OCI-LY3 (cell line): Measurements from ENCODE around the gene DPYD.

Experiments used
- H2AFZ ChIP-seq: fragments of 200-600, 300-600 bp; shearing (Covaris generic); 2 replicates; pipeline ENCODE4 v1.6.0; 2014; ENCODE audit warnings: antibody characterized with exemption, low read depth, low read length
- H3K27ac ChIP-seq: fragments of 200-600, 300-600 bp; sonication (generic); 2 replicates; pipeline ENCODE4 v1.5.1; 2014; ENCODE audit warnings: mild to moderate bottlenecking, low read length, moderate library complexity, mixed read lengths
- H3K27me3 ChIP-seq: fragments of 200-600, 300-600 bp; sonication (generic); 2 replicates; pipeline ENCODE4 v1.6.1; 2014; ENCODE audit warnings: low read depth, low read length, mixed read lengths
- H3K36me3 ChIP-seq: fragments of 200-600, 300-600 bp; sonication (generic); replicated peaks from 2 replicates; pipeline ENCODE3; 2014; ENCODE audit warnings: low read depth, low read length, mixed read lengths
- H3K4me1 ChIP-seq: fragments of 300-600, 200-600 bp; sonication (generic); 2 replicates; pipeline ENCODE4 v1.6.1; 2014; ENCODE audit warnings: low read length, mixed read lengths
- H3K4me2 ChIP-seq: fragments of 200-600, 300-600 bp; sonication (generic); 2 replicates; pipeline ENCODE4 v1.6.1; 2014; ENCODE audit warnings: low read length, mixed read lengths
- H3K4me3 ChIP-seq: fragments of 300-600, 200-600 bp; sonication (generic); 2 replicates; pipeline ENCODE4 v1.5.1; 2014; ENCODE audit warnings: antibody characterized with exemption, mild to moderate bottlenecking, low read length, moderate library complexity
- H3K79me2 ChIP-seq: fragments of 300-600, 200-600 bp; shearing (Covaris generic); 2 replicates; pipeline ENCODE4 v1.6.1; 2014; ENCODE audit warnings: mild to moderate bottlenecking, low read length, mixed read lengths
- H3K9ac ChIP-seq: fragments of 300-600, 200-600 bp; shearing (Covaris generic); 2 replicates; pipeline ENCODE4 v1.6.0; 2014; ENCODE audit warnings: mild to moderate bottlenecking, low read length, moderate library complexity
- H3K9me3 ChIP-seq: fragments of 200-600, 300-600 bp; shearing (Covaris generic); 2 replicates; pipeline ENCODE4 v1.6.1; 2014; ENCODE audit warnings: low read length, mixed read lengths; ENCODE audit not compliant: insufficient read depth
- H4K20me1 ChIP-seq: fragments of 200-600, 300-600 bp; sonication (generic); 2 replicates; pipeline ENCODE4 v1.6.1; 2016; ENCODE audit warnings: low read length, mixed read lengths; ENCODE audit not compliant: insufficient read depth
- CTCF ChIP-seq: fragments of 200-600, 300-600 bp; sonication (generic); IDR thresholded peaks from 2 replicates; pipeline ENCODE4 v1.5.1; 2014; ENCODE audit warnings: antibody characterized with exemption, low read length, low read depth
- EZH2phosphoT487 ChIP-seq: fragments of 200-600 bp; shearing (Covaris generic); IDR thresholded peaks from 2 replicates; pipeline ENCODE4 v1.6.1; 2018; ENCODE audit warnings: antibody characterized with exemption, mixed run types, low read depth

Gene DPYD

GRCh38 chr1:97074771-97075170 is 846.1 kb downstream of the DPYD start:
- Histone ChIP-seq H2AFZ (no peak overlapping the region), H4K20me1 (no peaks in the 10 kb centered on the region), H3K27me3 (no peaks in the 10 kb centered on the region), H3K9ac (no peak overlapping the region), H3K36me3 (no peaks in the 10 kb centered on the region), H3K4me1 (no peaks in the 10 kb centered on the region), H3K9me3 (no peaks in the 10 kb centered on the region), H3K4me3 (no peak overlapping the region), H3K79me2 (no peaks in the 10 kb centered on the region), H3K27ac (no peak overlapping the region), H3K4me2 (no peak overlapping the region)
- TF ChIP-seq CTCF (no peak), EZH2phosphoT487 (no peak)

- no peak overlapping the region for H3K4me3 ChIP-seq
- H3K9me3 ChIP-seq = no peaks in the 10 kb centered on the region
- no peaks in the 10 kb centered on the region for H3K27me3 ChIP-seq
- no peaks in the 10 kb centered on the region for H3K4me1 ChIP-seq
- H3K4me2 ChIP-seq = no peak overlapping the region
- no peaks in the 10 kb centered on the region for H3K79me2 ChIP-seq
- H2AFZ ChIP-seq = no peak overlapping the region
- no peak for TF ChIP-seq EZH2phosphoT487
- no peak for TF ChIP-seq CTCF
- H3K27ac ChIP-seq = no peak overlapping the region
- no peak overlapping the region for H3K9ac ChIP-seq
- H4K20me1 ChIP-seq = no peaks in the 10 kb centered on the region
- no peaks in the 10 kb centered on the region for H3K36me3 ChIP-seq
These were observed 846.9 kb downstream of the DPYD start for GRCh38 chr1:97073936-97074335.

- H3K27me3 ChIP-seq = no peaks in the 10 kb centered on the region
- H3K36me3 ChIP-seq = no peaks in the 10 kb centered on the region
- H3K79me2 ChIP-seq = no peaks in the 10 kb centered on the region
- no peaks in the 10 kb centered on the region for H3K4me1 ChIP-seq
- no peak overlapping the region for H3K9ac ChIP-seq
- no peak overlapping the region for H3K4me2 ChIP-seq
- H3K27ac ChIP-seq = no peak overlapping the region
- TF ChIP-seq CTCF (no peak), EZH2phosphoT487 (no peak)
- H3K4me3 ChIP-seq = no peak overlapping the region
- H3K9me3 ChIP-seq = no peaks in the 10 kb centered on the region
- H4K20me1 ChIP-seq = no peaks in the 10 kb centered on the region
- no peak overlapping the region for H2AFZ ChIP-seq
These were observed 847.7 kb downstream of the DPYD start for GRCh38 chr1:97073169-97073568.

GRCh38 chr1:97071173-97071572 is 849.7 kb downstream of the DPYD start:
- no peak overlapping the region for H3K27ac ChIP-seq
- no peaks in the 10 kb centered on the region for H3K9me3 ChIP-seq
- H3K4me3 ChIP-seq = no peak overlapping the region
- H4K20me1 ChIP-seq = no peaks in the 10 kb centered on the region
- H3K79me2 ChIP-seq = no peaks in the 10 kb centered on the region
- no peak for TF ChIP-seq CTCF
- TF ChIP-seq EZH2phosphoT487 = no peak
- H3K4me1 ChIP-seq = no peaks in the 10 kb centered on the region
- H3K36me3 ChIP-seq = no peaks in the 10 kb centered on the region
- no peak overlapping the region for H3K4me2 ChIP-seq
- no peaks in the 10 kb centered on the region for H3K27me3 ChIP-seq
- H3K9ac ChIP-seq = no peak overlapping the region
- no peak overlapping the region for H2AFZ ChIP-seq
